GM20000 (cell line): Measurements from ENCODE around the gene ACYP2.

Experiments
- DNase-seq: peaks from one replicate; pipeline ENCODE4 v3.0.0; 2012; ENCODE audit warnings: low spot score
- TF ChIP-seq, protein P1 (sequence below): IDR thresholded peaks from 2 replicates; pipeline ENCODE4 v1.5.1; 2012; ENCODE audit warnings: mild to moderate bottlenecking, control low read depth; ENCODE audit errors: extremely low read depth, missing control alignments

ACYP2 gene

DNA sequence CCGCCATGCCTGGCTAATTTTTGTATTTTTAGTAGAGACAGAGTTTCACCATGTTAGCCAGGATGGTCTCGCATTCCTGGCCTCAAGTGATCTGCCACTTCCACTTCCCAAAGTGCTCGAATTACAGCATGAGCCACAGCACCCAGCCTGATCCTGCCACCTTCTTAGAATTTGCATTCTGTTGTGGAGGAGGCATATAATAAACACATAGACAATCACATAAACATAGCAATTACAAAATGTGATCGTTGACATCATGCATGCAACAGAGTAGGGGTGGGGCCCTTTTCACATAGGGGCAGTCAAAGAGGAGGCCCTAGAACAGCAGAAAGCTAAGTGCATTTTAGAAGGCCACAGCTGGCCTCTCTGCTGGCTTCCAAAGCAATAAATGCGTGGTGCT is 180.5 kb downstream of the ACYP2 start:
- DNase-seq, result no peak
- TF ChIP-seq, protein P1, sequence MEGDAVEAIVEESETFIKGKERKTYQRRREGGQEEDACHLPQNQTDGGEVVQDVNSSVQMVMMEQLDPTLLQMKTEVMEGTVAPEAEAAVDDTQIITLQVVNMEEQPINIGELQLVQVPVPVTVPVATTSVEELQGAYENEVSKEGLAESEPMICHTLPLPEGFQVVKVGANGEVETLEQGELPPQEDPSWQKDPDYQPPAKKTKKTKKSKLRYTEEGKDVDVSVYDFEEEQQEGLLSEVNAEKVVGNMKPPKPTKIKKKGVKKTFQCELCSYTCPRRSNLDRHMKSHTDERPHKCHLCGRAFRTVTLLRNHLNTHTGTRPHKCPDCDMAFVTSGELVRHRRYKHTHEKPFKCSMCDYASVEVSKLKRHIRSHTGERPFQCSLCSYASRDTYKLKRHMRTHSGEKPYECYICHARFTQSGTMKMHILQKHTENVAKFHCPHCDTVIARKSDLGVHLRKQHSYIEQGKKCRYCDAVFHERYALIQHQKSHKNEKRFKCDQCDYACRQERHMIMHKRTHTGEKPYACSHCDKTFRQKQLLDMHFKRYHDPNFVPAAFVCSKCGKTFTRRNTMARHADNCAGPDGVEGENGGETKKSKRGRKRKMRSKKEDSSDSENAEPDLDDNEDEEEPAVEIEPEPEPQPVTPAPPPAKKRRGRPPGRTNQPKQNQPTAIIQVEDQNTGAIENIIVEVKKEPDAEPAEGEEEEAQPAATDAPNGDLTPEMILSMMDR, result no peak

DNA sequence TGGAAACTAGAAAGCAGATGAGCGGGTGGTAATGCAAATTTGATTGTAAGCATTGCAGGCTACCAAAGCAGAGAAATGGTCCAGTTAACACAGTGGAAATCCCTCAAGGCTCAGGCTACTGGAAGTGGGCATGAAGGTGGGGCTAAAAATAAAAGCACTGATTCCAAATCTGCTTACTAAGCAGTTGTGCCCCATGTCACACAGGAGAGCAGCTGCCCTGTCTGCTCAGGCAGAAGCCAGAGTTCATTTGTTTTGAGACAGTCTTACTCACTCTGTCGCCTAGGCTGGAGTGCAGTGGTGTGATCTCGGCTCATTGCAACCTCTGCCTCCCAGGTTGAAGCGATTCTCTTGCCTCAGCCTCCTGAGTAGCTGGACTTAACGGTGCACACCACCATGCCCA is 183.1 kb downstream of the ACYP2 start:
- no peak for DNase-seq
- TF ChIP-seq, protein P1, result no peak

DNA sequence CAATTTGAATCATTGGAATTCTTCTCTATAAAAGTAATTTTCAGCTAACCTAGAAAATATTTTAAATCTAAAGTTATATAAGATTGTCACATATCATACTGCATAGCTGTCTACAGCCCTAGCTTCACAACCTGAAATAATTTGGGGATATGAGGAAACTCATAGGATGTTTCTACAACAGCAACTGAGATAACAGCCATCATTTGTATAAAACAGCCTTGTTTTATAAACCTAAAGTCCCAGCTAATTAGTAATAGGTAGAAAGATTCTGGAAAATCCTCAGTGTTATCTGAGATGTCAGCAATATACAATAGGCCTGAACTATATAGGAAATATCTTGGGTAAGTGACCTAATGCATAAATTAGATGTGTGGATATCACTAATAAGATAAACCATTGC is 188.2 kb downstream of the ACYP2 start:
- DNase-seq, result no peak
- TF ChIP-seq, protein P1, result no peak

DNA sequence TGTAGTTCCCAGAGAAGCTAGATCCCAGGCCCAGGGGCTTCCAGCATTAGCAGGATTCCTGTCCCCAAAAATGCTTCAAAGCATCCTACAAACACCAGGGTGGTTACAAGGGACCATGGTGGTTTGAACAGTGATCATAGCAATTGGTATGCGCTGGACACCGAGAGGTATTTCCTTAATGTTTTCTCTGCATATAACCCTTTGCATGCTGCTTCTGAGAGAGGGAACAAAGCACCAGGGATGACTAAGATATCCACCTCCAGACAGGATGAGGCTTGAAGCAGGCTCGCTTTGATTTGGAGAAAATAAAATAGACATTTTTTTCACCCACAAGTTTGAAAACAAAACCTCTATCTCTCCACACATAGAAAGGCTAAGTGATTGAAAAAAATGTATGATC is 191.1 kb downstream of the ACYP2 start:
- DNase-seq, result no peak
- TF ChIP-seq, protein P1, result no peak

DNA sequence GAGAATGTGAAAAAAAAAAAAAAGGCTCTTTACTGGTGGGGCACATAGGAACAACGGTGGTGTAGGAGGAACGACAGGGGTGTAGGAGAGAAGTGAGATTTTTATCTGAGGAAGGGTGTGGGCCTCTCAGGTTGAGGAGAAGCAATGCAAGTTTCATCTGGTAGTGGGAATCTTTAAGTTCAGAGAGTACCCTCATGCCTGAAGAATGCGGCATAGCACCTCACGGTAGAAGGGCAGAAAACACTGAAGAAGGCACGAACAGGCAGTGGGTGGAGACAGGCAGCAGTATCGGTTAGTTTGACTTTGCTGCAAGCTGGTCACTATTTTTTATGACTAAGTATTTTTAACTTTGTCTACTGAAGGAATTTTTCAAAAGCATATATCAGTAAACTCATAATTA is 192.8 kb downstream of the ACYP2 start:
- TF ChIP-seq, protein P1, result no peak

DNA sequence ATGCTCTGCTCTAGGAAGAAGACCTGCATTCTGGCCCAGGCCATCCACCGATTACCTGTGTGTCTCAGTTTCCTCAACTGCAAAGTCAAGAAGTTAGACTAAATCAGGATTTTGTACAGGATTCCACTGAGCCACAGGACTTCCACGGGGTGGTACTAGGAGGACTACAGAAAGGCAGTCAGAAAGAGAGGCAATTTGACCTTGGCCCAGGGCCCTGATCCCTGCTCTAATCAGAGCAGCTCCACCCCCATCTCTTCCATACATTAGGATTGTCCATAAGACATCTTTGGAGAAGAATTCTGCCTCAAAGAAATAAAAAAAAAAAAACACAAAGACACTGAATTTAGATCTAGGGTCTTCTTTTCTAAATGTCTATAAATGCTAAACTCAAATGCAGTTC is 193.4 kb downstream of the ACYP2 start:
- TF ChIP-seq, protein P1, result no peak
- DNase-seq, result no peak

More for the DNA sequence above, 192.8 kb downstream of the ACYP2 start:
- no peak for DNase-seq

DNA sequence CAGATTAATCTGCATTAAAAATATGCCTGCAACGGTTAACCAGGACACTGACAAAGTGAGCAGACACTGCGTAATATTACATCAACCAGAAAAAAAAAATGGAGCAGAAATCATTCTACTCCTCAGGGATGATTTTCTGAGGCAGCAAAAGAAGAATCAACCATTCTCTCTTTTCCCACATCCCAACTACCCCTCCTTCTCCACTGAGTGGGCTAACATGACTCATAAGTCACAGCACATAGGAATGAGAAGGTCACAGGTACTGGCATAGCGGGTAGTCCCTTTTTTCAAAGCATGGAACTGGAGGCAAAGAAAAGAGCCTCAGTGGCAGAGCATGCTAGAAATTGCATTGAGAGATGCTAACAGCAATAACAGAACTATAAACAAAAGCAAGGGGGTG is 194.9 kb downstream of the ACYP2 start:
- TF ChIP-seq, protein P1, result no peak
- no peak for DNase-seq
